Hypothalamus (tissue), 51 donors: ENCODE data around the gene C1S.
"Not testable (repeated sequence)": the region's sequence is repeated elsewhere in the genome, so short reads cannot be mapped to it uniquely, and the experiment has no call there.

Source experiments
- DNase-seq, 51 donors: peaks; one replicate each; lab custom pipeline; 2025; lab: John Stamatoyannopoulos, UW

Gene C1S

DNA sequence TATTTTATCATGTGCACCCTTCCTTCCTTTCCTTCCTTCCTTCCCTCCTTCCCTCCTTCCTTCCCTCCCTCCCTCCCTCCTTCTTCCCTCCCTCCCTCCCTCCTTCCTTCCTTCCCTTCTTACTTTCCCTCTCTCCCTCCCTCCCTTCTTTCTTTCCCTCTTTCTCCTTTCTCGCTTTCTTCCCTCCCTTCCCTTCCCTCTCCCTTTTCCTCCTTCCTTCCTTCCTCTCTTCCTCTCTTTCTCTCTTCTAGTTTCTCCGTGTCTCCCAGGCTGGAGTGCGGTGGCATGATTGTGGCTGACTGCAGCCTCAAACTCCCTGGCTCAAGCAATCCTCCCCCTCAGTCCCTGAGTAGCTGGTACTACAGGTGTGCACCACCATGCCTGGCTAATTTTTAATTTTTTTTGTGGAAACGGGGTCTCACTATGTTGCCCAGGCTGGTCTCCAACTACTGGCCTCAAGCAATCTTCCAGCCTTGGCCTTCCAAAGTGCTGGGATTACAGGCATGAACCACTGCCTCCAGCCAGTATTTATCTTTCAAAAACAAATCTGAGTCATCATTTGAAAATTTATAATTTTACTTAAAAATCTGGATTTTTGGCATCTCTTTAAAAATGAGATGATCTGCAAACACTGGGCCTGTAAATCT lies 40.7 kb downstream of the C1S start:
- DNase-seq, result no peak

DNA sequence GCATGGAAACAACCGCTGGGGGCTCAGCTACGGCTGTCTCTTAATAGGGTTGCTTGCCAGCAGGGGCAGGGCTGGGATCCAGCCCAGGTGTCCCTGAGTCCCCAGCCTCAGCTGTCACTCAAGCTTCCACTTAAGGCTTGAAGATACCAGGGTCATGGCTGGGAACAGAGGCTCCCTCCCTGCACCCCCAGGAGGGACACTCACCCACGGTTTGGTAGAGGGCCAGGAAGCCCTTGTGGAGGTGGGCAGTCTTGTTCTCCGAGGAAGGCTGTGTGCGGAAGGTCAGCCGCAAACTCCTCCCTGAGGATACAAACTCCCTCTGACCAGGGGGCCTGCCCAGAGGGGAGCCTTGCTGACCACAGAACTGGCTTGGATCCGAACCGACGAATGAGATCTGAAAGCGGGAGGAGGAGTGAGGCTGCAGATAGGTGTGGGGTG lies 41.2 kb downstream of the C1S start:
- DNase-seq, result no peak

DNA sequence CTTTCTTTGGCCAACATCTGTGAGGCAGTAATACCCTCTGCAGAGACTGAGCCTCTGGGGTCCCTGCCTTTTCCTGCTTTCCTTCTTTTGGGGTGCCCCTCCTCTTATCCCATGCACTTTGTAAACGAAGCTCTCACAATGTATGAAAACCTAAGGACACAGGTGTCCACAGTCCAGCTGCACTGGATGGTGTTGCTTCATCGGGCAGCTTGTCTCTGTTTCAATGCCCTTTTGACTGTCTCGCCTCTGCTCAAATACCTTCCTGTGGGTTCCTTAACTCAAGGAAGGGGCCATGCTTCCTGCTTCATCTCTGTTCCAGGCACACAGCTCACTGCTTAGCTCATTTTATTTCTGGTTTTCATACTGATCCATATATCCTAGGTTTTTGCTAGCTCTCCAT lies 42.1 kb downstream of the C1S start:
- DNase-seq, result no peak

DNA sequence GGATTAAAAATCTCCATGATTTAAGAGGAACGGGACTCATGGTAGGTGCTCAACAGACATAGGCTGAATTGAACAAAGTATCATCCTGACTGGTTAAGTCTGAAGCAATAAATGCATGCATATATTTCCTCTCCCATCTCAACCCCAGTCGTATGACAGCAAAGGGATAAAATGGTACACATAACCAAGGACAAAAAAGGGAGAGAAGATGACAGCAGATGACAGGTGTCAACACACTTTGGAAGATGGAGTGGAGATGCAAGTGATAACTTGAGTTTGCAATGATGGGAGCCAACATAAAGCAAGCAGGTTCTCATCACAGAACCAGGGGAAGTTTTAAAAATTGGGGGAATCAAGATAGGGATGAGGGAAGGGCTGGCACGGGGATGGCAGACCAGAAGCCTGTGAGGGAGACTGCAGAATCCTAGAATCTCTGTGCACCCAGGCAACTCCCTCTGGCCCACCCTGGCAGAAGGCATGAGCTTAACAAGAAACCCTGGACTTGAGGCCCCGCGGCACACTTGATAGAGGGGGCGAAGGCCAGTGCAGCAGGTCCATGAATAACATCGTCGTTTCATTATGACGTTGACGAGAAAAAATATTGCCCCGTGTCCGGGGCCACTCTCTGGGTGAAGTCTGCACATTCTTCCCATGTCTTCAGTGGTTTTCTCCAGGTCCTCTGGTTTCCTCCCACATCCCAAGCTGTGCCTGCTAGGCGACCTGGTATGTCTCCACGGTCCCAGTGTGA lies 43.5 kb downstream of the C1S start:
- no peak for DNase-seq

DNA sequence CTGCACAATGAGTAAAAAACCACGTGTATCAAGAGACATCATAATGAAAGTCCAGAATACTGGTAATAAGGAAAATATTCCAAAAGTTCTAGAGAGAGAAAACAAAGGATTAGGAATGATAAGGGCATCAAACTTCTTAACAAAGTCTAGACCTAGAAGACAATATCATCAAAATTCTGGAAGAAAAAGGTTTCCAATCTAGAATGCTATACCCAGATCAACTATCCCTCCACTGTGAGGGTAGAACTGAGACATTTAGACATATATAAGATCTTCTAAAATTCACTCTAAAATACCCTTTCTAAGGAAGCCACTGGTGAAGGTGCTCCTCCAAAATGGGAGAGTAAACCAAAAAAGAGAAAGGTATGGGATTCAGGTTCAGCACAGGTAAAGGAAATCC lies 45.6 kb downstream of the C1S start:
- DNase-seq, result no peak

DNA sequence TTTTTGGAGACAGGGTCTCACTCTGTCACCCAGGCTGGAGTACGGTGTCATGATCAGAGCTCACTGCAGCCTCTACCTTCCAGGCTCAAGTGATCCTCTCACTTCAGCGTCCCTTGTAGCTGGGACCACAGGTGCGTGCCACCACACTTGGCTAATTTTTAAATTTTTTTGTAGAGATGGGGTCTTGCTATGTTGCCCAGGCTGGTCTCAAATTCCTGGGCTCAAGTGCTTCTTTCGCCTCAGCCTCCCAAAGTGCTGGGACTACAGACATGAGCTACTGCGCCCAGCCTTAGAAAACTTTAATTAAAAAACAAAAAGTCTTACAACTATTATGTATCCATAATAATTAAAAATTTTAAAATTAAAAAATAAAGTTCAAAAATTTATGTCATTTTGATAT lies 46.7 kb downstream of the C1S start:
- not testable (repeated sequence) for DNase-seq

DNA sequence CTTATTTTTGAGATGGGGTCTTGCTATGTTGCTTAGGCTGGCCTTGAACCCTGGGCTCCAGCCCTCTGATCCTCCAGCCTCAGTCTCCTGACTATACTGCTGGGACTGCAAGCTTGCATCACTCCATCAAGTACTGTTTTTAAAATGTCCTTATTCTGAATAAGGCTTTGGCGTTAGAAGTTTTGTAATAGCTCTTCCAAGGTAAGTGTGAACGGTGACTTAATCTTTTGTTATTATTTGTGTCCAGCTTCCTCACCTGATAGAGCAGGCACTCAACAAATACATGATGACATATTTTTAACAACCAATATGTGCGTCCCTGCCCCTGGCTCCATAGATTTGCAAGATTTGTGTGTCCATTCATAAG lies 47.1 kb downstream of the C1S start:
- no peak for DNase-seq

DNA sequence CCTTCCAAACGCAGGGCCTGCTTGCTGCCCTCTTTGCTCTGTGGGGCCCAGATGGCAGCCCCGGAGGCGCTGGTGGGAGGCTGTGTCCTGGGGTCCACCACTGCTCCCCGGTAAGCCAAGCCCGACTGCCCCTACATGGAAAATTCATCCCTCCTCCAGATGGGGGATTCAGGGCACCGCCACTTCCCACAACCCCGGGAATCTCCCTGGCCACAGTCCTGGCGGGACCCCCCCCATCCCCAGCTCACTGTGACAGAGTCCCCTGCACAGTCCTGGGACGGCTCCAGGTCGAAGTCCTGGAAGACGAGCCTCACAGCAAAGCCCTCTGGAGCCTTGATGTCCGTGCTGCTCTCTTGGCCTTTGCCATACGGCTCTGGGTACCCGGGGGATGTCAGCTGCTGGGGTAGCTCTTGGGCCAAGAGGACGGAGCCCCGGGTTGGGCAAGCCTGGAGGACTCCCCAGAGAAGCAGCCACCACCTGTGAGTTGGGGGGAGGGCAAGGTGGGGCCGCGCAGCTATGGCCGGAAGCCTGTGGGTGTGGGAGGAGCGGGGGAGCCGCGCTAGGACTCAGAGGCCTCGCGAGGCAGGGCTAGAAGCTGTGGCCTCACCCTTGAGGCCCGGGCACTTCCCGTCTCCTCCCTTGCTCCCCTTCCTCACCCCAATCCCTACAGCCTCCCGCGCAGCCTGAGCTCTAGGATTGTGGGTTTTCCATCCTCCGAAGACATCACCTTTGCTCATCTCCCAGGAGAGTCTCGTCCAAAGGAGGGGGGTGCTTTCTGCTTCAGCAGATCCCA lies 47.7 kb downstream of the C1S start:
- peak in 11 of 51 donors; percentile 1 to 53 (median 19) for DNase-seq

DNA sequence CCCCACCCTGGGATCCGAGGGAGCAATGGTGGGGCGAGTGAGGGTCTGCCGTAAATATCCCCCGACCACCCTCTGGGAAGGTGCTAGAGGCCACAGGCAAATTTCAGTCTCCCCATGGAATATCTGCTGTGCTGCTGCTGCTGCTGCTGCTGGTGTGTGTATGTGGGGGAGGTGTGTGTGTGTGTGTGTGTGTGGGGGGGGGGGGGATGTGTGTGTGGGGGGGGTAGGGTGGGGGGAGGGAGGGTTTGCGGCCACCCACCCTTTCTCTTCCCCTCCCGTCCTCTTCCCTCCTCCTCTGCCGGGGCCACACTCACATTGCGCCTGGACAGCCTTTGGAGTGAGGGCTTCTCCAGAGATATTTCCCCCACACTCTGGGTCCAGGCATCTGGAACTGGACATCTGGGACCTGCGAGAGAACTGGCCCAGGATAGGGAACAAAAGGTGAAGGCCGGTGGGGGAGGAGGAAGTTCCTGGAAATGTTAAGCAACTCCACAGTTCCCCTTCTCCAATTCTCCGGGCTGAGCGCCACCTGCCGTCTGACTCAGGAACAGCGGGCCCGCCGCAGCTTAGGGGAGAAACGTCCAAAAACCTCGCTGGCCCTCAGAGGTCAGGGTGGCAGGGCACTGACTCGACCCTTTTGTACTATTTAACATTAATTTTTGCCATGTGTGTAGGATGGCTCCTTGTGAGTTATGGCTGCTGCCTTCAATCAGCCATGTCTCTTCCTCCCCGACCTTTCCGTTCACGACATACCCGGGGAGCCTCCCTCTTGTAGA lies 48.5 kb downstream of the C1S start, which contains the start of gene C1RL:
TSS of gene C1RL (minus strand) at position 419 of the 776 bp plus-strand sequence. CDS start at position 385, 34 bp downstream.
- DNase-seq, result peak in 49 of 51 donors; percentile 9 to 80 (median 60)

DNA sequence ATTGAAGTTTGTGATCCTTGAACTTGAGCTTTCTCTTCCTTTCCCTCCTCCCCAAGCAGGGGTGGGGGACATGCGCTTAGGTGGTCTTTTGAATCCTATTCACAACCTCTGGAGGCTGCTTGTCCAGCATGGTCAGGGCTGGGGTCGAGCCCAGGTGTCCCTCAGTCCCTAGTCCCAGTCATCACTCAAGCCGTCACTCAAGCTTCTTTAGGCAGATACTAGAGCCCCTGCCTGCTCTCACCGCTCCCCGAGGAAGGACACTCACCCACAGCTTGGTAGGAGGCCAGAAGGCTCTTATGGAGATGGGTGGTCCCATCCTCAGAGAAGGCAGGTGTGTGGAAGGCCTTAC lies 49.0 kb downstream of the C1S start:
- DNase-seq, result no peak

DNA sequence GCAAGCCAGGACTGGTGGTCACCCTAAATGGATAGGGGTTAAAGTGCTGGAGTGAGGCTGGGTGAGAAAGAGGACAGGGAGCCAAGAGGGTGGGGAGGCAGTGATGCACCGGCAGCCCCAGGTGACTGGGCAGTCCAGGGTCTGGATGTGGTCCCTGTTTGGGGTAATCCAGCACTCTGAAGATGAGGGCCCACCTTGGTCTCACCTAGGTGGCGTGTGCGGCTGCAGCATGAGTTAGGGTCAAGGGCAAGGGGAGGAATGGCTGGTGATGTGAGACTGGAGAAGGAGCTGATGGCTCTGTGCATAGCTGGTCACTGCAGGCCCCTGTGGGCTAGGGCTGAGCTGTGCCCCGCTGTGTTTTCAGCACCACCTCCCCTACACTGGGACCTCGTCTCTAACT lies 50.1 kb downstream of the C1S start:
- no peak for DNase-seq

DNA sequence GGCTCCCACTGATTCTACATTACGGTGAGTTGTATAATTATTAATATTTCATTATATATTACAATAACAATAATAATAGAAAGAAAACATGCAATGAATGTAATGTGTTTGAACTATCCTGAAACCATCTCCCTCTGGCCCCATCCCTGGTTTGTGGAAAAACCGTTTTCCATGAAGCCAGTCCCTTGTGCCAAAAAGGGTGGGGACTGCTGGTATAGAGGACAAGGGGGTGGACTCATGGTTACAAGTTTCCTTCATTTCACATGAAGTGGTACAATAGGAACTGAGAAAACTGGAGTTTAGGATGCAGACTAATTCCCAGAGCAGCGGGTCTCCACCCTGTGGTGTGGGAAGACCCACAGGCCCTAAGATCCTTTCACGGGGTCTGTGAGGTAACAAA lies 51.5 kb downstream of the C1S start:
- DNase-seq, result no peak

DNA sequence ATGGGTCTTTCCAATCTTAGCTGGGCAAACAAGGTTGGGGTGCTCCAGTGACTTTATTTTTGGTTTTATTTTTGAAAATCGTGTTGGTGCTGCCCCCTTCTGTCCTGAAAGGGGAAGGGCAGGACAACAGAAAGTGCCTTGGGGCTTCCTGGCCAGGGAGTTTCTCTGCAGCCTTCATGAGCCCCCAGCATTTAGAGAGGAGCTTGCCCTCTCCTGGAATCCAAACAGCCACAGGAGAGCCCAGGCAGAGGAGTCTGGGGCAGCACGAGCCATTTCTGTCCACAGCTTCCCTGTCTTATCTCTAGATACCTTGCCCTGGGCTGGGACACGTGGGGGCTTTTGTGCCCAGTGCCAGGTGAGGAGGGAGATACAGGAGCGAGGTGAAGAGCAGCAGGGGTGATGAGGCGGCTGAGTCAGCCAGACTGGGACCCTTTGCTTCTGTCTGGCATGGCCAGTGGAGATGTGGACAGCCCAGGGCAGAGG lies 52.9 kb downstream of the C1S start:
- DNase-seq, result peak in 5 of 51 donors; percentile 5 to 34 (median 9)

DNA sequence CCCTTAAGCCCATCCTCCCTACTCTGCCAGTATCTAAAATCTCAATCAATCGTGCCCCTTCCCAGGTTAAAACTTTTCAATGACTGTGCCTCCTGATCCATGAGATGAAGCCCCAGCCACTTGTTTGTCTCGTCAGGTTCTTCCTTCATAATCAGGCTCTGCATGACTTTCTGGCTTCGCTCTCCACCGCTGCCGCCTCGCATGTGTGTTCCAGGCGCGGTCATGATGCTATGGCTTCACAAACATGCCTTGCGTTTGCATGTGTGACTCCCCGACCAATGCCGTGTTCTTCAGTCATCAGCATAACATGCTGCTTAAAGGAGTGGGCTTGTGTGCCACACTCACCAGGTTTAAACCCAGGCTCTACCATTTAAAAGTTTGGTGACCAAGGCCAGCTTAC lies 53.5 kb downstream of the C1S start:
- no peak for DNase-seq

DNA sequence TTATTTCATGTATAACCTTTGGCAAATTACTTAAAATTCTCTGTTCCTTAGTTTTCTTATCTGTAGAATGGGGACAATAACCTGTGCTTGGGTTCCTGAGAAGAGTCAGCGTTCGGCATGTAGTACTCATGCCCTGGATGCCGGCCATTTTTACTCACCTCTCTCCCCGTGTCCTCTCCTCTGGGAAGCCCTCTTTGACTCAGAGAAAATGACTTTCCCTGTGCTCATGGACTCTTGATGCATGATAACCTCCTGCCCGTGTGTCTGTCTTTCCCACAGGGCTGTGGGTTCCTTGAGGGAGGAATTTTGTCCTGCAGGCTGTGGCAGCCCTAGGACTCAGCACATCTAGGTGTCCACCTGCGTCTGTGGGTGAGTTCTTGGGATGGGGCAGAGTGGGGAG lies 54.3 kb downstream of the C1S start:
- no peak for DNase-seq

DNA sequence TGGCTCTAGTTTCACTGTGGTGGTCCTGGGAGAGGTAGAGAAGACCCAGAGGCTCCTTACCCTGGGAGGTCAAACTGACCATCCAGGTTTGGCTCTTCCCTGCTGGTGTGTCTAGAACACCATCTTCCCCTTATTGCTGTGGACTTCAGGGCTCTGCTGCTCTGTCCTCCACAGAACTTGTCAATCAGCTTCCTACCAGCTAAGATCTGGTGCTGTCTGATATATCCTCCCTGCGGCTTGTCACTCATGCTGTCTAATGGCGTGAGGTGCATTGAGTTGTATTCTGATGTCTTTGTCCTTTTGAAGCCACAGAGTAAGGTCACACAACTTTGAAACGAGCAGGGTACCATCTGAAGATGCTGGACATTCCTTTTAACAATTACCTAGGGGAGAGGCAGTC lies 55.7 kb downstream of the C1S start:
- DNase-seq, result no peak

DNA sequence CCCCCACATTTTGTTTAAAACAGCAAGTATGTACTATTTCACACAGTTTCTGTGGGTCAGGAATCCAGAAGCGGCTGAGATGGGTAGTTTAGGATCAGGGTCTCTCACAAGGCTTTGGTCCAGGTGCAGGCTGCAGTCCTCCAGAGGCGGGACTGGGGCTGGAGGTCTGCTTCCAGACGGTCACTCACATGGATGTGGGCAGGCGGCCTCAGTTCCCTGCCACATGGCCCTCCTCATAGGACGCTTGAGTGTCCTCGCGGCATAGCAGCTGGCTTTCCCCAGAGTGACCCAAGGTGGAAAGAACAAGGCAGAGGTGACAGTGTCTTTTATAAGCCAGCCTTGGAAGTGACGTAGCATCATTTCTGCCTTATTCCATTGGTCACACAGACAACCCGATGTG lies 56.4 kb downstream of the C1S start:
- DNase-seq, result no peak

DNA sequence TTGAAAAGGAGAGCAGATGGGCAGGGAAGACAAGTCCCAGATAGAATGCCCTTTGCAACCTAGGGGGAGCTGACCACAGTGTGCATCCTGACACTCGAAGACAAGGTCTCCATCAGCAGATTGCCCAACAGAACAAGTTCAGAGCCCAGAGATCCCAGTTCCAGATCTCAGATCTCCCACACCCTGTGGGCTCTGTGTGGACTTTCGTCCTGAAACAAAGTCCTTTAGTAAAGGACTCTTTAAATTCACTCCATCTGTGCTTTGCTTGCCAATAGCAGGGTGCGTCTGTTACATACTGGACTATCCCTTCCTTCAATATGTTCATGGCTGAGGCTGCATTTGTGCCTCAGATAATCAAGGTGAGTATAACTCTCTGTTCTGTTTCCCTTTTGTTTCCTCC lies 57.2 kb downstream of the C1S start:
- DNase-seq, result no peak

DNA sequence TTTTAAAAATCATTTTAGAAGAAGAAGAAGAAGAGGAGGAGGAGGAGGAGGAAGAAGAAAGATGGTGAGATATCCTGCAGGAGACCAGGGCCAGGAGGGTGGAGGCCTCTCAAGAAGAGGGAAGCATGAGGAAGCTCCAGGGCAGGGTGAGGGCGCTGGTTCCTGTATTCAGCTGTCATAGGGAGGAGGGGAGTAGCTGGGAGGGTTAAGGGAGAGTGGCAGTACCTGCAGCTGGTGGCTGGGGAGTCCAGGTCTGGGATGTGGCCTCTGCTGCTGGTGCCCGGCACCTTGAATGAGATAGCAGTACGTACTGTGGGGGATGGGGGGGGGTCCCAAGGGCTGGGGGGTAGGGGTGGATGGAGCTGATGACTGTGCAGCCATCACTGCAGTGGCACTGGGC lies 58.4 kb downstream of the C1S start:
- no peak for DNase-seq

DNA sequence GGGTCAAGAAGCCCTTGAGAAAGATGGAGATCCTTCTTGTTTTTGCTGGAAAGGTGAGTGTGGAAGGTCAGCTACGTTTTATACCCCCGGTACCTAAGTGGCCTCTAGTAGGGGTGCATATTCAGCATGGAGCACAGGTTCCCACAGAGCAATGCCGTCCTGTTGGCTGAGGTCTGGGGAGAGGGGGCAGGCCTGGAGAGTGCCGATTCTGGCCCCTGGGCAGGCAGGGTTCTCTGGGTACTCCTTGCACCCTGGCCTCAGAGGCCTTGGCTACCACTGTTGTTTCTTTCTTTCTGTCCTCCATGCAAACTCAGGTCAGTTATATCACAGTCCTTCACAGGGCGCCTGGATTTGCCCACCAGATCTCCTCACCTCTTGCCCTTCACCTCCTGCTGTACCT lies 59.6 kb downstream of the C1S start:
- DNase-seq, result no peak
